Measurements from ENCODE around the gene MSH6. TPM values are rescaled to one million over a fixed set of nuclear protein-coding genes. Genes with fewer than 3 reads are reported as not detected.
A peak's percentile ranks its signal among the peaks of the same experiment; 100 is the strongest.

The MSH6 gene, protein sequence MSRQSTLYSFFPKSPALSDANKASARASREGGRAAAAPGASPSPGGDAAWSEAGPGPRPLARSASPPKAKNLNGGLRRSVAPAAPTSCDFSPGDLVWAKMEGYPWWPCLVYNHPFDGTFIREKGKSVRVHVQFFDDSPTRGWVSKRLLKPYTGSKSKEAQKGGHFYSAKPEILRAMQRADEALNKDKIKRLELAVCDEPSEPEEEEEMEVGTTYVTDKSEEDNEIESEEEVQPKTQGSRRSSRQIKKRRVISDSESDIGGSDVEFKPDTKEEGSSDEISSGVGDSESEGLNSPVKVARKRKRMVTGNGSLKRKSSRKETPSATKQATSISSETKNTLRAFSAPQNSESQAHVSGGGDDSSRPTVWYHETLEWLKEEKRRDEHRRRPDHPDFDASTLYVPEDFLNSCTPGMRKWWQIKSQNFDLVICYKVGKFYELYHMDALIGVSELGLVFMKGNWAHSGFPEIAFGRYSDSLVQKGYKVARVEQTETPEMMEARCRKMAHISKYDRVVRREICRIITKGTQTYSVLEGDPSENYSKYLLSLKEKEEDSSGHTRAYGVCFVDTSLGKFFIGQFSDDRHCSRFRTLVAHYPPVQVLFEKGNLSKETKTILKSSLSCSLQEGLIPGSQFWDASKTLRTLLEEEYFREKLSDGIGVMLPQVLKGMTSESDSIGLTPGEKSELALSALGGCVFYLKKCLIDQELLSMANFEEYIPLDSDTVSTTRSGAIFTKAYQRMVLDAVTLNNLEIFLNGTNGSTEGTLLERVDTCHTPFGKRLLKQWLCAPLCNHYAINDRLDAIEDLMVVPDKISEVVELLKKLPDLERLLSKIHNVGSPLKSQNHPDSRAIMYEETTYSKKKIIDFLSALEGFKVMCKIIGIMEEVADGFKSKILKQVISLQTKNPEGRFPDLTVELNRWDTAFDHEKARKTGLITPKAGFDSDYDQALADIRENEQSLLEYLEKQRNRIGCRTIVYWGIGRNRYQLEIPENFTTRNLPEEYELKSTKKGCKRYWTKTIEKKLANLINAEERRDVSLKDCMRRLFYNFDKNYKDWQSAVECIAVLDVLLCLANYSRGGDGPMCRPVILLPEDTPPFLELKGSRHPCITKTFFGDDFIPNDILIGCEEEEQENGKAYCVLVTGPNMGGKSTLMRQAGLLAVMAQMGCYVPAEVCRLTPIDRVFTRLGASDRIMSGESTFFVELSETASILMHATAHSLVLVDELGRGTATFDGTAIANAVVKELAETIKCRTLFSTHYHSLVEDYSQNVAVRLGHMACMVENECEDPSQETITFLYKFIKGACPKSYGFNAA (N-terminal part only)
- total RNA-seq (2014; rRNA removed; shearing (Covaris generic)), result 270 and 280 TPM in 2 replicates

DNA sequence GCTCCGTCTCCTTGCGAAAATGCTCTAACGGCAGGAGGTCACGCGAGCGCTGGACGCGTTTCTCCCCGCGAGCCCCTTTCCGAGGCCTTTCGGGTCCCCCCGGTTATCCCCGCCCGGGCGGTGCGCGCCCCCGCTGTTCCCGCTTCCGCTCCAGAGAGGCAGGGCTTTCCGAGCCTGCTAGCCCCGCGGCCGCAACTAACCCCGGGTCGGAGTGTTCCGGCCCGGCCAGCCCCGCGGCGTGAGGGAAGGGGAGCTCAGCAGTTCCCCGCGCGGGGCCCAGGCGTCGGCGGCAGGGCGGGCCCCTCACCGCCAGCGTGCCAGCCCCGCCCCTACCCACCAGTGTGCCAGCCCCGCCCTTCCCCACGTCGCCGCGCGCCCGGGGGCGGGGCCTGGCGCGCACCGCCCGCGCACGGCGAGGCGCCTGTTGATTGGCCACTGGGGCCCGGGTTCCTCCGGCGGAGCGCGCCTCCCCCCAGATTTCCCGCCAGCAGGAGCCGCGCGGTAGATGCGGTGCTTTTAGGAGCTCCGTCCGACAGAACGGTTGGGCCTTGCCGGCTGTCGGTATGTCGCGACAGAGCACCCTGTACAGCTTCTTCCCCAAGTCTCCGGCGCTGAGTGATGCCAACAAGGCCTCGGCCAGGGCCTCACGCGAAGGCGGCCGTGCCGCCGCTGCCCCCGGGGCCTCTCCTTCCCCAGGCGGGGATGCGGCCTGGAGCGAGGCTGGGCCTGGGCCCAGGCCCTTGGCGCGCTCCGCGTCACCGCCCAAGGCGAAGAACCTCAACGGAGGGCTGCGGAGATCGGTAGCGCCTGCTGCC lies at the start of gene MSH6:
Gene MSH6, plus strand, starts transcription at position 475 of the 815 bp plus-strand sequence. Its CDS starts 89 bp downstream, at position 564.
- Histone ChIP-seq H3K27ac (peak within 1 kb of the TSS; percentile 97), H3K36me3 (peaks cover 20% of the 10 kb centered on the region), H3K9me3 (replicated peaks) (no peaks in the 10 kb centered on the region), H3K4me3 (peak within 1 kb of the TSS; percentile 99), H3K27me3 (no peaks in the 10 kb centered on the region), H3K4me1 (peaks cover 3% of the 10 kb centered on the region)
- peak; percentile 90 to 94 for DNase-seq

DNA sequence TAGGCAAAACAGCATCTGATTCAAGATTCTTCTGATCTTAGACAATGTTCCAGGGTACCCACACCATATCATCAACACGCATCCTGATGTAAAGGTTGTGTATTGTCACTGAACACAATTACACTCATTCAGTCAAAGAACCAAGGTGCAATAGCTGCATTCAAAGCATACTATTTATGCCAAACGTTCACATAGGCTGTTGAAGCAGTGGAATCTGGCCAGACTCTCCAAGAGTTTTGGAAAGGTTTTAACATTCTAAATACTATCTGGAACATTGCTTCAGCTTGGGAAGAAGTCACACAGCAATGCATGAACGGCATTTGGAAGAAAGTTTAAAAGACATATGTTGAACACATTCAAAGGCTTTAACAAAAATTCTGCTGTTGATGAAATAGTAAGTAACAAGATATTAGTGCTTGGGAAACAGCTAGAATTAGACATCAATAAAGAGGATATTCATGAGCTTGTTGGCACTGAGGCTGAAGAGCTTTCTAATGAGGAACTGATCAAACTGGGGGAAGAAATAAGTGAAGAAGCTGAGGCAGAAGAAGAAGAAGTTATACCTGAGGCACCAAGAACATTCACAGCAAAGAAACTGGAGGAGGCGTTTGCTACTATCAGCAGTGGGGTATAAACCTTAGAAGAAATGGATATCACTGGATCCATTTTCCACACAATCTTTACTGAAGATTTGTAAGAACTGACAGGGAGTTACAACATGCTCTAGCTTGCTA lies 47.6 kb upstream of the MSH6 start:
- Histone ChIP-seq H3K4me3 (no peak overlapping the region), H3K9me3 (replicated peaks) (no peaks in the 10 kb centered on the region), H3K27ac (no peak overlapping the region), H3K27me3 (peaks cover 5% of the 10 kb centered on the region), H3K36me3 (no peaks in the 10 kb centered on the region), H3K4me1 (no peaks in the 10 kb centered on the region)
- no peak for DNase-seq

DNA sequence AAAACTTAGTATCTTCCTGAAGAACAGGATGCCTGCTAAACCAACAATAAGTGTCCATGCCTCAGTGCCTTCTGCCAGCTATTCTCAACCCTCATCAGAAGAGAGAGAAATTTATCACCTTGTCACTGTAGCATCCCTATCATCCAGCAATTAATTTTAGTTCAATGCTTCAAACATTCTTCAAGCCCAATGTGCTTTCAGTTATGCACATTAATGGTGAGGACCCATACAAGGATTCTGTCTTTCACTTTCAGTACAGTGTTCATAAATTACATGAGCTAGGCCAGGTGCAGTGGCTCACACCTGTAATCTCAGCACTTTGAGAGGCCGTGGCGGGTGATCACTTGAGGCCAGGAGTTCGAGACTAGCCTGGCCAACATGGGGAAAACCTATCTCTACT lies 47.0 kb upstream of the MSH6 start:
- H3K4me1 ChIP-seq, result no peaks in the 10 kb centered on the region
- DNase-seq, result no peak
- no peaks in the 10 kb centered on the region for H3K9me3 ChIP-seq (replicated peaks)
- peaks cover 5% of the 10 kb centered on the region for H3K27me3 ChIP-seq
- H3K36me3 ChIP-seq, result no peaks in the 10 kb centered on the region
- H3K27ac ChIP-seq, result no peak overlapping the region
- H3K4me3 ChIP-seq, result no peak overlapping the region

DNA sequence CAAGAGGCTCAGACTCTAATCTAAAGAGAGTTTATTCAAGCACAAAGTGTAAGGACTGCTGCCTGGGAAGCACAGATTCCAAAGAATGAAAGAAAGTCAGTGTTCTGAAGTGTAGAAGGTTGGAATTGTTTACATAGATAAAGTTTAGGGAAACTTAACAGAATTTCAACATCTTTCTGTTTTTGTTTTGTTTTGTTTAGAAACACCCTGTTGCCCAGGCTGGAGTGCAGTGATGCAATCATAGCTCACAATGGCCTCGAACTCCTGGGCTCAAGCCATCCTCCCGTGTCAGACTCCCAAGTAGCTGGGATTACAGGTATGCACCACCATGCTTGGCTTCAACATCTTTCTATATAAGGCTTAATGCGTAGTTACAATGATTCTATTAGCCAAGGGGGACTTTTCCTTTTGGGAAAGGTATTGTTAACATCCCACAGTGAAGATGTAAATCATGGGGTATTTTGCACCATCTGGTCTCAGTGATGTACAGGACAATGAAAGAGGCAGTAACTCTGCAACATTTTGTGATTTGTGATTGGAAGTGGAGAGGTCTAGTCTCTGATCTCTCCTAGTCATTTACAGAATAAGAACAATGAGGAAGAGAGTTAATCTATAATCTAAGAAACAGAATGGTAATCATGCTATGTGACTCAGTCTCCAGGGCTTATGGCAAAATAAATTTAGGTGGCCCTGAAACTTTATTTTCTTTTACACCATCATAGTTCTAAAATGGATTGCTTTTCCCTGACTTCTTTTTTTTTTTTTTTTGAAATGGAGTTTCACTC lies 45.6 kb upstream of the MSH6 start:
- no peaks in the 10 kb centered on the region for H3K9me3 ChIP-seq (replicated peaks)
- no peak for DNase-seq
- peaks cover 5% of the 10 kb centered on the region for H3K27me3 ChIP-seq
- H3K4me3 ChIP-seq, result no peak overlapping the region
- no peak overlapping the region for H3K27ac ChIP-seq
- no peaks in the 10 kb centered on the region for H3K4me1 ChIP-seq
- no peaks in the 10 kb centered on the region for H3K36me3 ChIP-seq

DNA sequence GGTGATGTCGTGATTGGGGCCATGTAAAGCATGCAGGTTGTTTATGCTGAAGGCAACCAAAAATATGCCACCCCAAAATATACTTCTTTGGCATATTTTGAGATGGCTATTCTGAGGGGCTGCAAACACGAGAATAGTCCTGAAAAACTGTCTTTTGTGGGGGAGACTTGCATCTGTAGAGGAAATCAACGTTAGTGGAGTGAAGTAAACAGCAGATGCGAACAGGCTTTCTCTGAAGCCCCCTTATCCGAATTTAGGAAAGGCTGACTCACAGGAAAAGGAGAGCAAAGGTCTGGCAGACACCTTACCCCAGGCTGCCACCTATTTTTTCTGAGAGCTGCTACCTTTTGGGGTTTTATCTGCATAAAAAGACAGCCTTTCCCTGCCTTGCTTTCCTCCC lies 44.6 kb upstream of the MSH6 start:
- Histone ChIP-seq H3K36me3 (no peaks in the 10 kb centered on the region), H3K27ac (no peak overlapping the region), H3K4me1 (no peaks in the 10 kb centered on the region), H3K9me3 (replicated peaks) (no peaks in the 10 kb centered on the region), H3K27me3 (peaks cover 5% of the 10 kb centered on the region), H3K4me3 (no peak overlapping the region)
- no peak for DNase-seq

DNA sequence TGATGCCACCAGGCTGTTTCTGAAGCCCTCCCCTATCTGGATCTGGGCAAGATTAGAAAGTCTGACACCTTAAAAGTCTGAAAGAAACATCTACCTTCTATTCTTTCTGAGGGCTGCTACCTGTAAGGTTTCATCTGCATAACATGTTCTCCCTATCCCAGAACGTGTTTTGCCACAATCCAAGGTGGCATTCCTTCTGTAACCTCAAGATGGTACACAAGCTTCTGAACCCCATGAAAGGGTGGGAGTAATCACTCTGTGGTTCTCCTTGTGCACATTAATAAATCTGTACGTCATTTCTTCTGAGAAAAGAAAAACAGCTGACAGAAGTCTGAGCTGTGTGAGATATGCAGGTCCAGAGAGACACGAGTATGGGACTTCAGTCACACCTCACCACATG lies 41.8 kb upstream of the MSH6 start:
- H3K9me3 ChIP-seq (replicated peaks), result no peaks in the 10 kb centered on the region
- no peak overlapping the region for H3K27ac ChIP-seq
- peaks cover 5% of the 10 kb centered on the region for H3K27me3 ChIP-seq
- H3K36me3 ChIP-seq, result no peaks in the 10 kb centered on the region
- no peak for DNase-seq
- no peak overlapping the region for H3K4me3 ChIP-seq
- H3K4me1 ChIP-seq, result no peaks in the 10 kb centered on the region

DNA sequence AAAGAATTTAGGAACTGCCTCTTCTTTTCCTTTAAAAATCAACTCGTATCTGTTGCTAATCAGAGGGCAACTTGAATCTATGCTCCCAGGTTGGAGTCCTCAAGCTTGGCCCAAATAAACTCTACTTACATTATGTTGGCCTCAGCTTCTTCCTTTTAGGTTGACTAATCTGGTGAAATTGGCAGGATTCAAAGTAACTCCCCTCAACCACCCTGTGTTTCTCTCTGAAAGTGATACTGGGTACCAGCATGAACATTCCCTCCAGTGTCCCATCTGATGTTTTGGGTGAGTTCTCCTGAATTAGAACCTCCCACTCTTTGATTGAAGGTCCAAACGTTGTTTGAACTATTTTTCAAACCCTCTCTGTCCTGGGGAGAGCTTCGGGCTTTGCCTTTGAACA lies 41.3 kb upstream of the MSH6 start:
- DNase-seq, result no peak
- Histone ChIP-seq H3K27ac (no peak overlapping the region), H3K4me1 (no peaks in the 10 kb centered on the region), H3K9me3 (replicated peaks) (no peaks in the 10 kb centered on the region), H3K4me3 (no peak overlapping the region), H3K36me3 (no peaks in the 10 kb centered on the region), H3K27me3 (peaks cover 5% of the 10 kb centered on the region)

DNA sequence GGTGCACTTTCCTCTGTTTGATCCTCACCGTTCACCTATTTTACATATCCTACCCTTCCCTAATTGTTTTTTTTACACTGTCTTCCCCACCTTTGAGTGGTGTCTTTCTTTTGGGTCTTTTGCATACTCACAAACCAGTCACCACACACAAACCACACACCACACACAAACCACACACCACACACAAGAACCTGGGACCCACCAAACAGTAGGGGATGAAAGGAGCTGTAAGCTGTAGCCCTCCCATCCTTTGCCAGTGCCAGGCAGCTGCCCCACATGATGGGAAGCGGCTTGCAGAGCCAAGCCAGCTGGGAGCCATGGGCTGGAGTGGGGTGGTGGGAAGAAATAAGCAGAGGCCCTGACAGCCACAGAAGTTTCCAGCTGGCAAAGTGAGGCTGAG lies 38.9 kb upstream of the MSH6 start:
- Histone ChIP-seq H3K4me1 (no peaks in the 10 kb centered on the region), H3K9me3 (replicated peaks) (no peaks in the 10 kb centered on the region), H3K27ac (no peak overlapping the region), H3K36me3 (no peaks in the 10 kb centered on the region), H3K4me3 (no peak overlapping the region), H3K27me3 (no peaks in the 10 kb centered on the region; the same call in 1 of the 2 replicates)
- DNase-seq, result no peak

DNA sequence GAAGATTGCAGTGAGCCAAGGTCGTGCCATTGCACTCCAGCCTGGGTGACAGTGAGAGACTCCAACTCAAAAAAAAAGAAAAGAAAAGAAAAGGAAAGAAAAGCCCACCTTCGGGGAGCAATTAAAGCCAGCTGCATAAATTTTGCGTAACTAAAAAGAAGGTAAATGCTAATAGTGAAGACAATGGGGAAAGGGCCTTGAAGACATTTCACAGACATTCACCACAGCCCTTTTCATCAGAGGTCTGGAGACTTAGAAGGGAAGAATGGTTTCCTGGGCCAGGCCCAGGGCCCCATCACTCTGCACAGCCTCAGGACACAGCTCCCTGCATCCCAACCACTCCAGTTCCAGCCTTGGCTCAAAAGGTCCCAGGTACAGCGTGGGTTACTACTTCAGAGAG lies 35.1 kb upstream of the MSH6 start:
- Histone ChIP-seq H3K4me1 (peaks cover 14% of the 10 kb centered on the region), H3K27me3 (no peaks in the 10 kb centered on the region), H3K36me3 (no peaks in the 10 kb centered on the region), H3K9me3 (replicated peaks) (no peaks in the 10 kb centered on the region), H3K4me3 (no peak overlapping the region), H3K27ac (no peak overlapping the region)
- DNase-seq, result no peak

DNA sequence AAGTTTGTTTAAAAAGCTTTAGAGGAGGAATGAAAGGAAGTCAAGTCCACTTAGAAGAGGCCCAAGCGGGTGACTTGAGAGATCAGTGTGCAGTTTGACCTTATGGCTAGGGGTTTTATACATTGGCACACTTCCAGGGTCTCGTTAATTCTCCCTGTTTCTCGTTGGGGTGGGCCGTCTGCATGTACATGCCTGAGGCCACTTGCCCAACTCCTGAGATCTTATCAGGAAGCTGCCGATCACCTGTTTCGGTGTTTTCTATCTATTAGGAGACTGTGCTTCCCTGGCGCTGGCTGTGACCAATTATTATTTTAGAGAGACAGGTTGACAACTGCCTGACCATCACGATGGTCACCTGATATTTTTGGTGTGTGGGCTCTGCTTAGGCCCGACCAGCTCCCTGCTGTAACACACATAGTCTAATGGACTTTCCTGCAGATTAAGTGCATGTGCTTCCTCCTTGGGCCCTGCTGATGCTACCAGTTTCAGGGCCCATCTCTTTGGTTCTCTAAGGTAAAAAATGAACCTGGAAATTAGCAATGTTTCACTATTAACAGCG lies 31.0 kb upstream of the MSH6 start:
- peak; percentile 38 to 58 for DNase-seq
- Histone ChIP-seq H3K4me1 (peaks cover 23% of the 10 kb centered on the region), H3K27ac (peak overlapping the region; percentile 8; the same call in 1 of the 2 replicates)

DNA sequence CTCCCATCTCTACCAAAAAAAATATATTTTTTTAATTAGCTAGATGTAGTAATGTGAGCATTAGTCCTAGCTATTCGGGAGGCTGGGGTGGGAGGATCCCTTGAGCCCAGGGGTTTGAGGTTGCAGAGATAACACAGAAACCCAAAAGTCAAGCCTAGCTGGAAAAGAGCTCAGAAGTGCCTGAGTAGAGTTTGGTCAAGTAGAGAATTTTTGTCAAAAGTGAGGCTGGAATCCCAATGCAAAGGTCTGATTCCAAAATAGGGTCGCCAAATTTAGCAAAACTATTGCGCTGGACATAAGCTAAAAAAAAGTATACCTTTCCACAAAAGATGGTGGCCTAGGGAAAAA lies 15.5 kb upstream of the MSH6 start:
- DNase-seq, result no peak
- H3K9me3 ChIP-seq (replicated peaks), result no peaks in the 10 kb centered on the region
- no peak overlapping the region for H3K4me3 ChIP-seq
- no peaks in the 10 kb centered on the region for H3K27me3 ChIP-seq
- no peaks in the 10 kb centered on the region for H3K36me3 ChIP-seq
- no peaks in the 10 kb centered on the region for H3K4me1 ChIP-seq
- H3K27ac ChIP-seq, result no peak overlapping the region

More for the DNA sequence above, 31.0 kb upstream of the MSH6 start:
- no peaks in the 10 kb centered on the region for H3K36me3 ChIP-seq
- no peak overlapping the region for H3K4me3 ChIP-seq
- no peaks in the 10 kb centered on the region for H3K9me3 ChIP-seq (replicated peaks)
- H3K27me3 ChIP-seq, result no peaks in the 10 kb centered on the region

DNA sequence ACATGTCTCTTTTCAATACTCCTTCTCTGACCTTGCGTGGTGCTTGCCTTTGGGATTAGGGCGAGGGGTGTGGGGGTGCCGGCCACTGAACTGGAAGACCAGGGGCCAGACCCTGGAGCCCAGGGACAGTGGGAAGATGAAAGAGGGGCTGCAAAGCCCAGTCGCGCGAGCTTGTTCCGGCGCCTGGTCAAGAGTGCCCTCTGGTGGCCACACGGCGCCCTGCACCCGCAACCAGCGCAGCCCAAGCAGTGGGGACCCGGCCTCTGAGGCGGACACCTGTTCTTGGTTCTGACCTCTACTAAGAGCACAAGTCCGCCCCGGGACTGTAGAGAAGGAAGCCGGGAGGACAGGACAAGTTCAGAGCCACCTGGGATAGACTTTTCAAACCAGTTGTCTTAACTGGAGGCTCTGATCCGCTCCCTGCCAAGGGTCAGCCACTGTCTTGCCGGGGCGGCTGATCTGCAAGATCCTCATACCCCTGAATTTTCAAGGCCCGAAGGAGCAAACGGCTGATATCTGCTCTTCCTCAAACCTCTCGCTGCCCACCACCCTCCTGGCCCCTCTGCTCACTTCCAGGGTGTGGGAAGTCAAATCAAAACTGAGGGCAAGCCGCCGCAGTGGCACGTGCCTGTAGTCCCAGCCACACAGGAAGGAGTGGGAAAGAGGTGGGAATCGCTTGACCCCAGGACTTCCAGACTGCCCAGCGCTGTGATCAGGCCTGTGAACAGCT lies 14.9 kb upstream of the MSH6 start:
- no peak overlapping the region for H3K4me3 ChIP-seq
- no peaks in the 10 kb centered on the region for H3K36me3 ChIP-seq
- DNase-seq, result peak; percentile 68 to 82
- no peak overlapping the region for H3K27ac ChIP-seq
- H3K27me3 ChIP-seq, result no peaks in the 10 kb centered on the region
- no peaks in the 10 kb centered on the region for H3K4me1 ChIP-seq
- no peaks in the 10 kb centered on the region for H3K9me3 ChIP-seq (replicated peaks)
